Adrenal gland (tissue), 12 donors: ENCODE results near the gene LEFTY1. TPM values are rescaled to one million over a fixed set of nuclear protein-coding genes. Genes with fewer than 3 reads are reported as not detected.

Source experiments
- DNase-seq, 7 donors: peaks; one replicate each; pipeline ENCODE4 v3.0.0-alpha.2; 2019 to 2020
- H3K27ac ChIP-seq, 5 donors: fragments of 200-600 bp; sonication (generic) in 4 of 5; 1 replicate in 3 of 5; 2 replicates in 2 of 5; pipeline versions ENCODE4 v1.5.1 to v1.8.0; 2016 to 2020; ENCODE audit warnings: mild to moderate bottlenecking in 1 of 5
- H3K27me3 ChIP-seq: fragments of 200-600 bp; 2 replicates; pipeline ENCODE4 v1.8.0; 2021
- H3K36me3 ChIP-seq, 2 donors: fragments of 200-600 bp; replicated peaks in 1 of 2; 1 replicate in 1 of 2; 2 replicates in 1 of 2; pipeline versions ENCODE4 v1.5.1 to v1.8.0; 2018 to 2022
- H3K4me1 ChIP-seq, 2 donors: fragments of 200-600 bp; replicated peaks in 1 of 2; 1 replicate in 1 of 2; 2 replicates in 1 of 2; pipeline versions ENCODE4 v1.5.1 to v1.8.0; 2018 to 2021
- H3K4me3 ChIP-seq, 4 donors: fragments of 200-600 bp; sonication (generic) in 3 of 4; one replicate each; pipeline ENCODE4 v1.5.1; 2016 to 2018
- H3K9me3 ChIP-seq, 3 donors: fragments of 200-600 bp; sonication (generic) in 1 of 3; replicated peaks in 1 of 3; 1 replicate in 2 of 3; 2 replicates in 1 of 3; pipeline versions ENCODE4 v1.5.1 to v1.8.0; 2016 to 2021
- CTCF ChIP-seq, 6 experiments: fragments of 450-650 bp in 4 of 6; fragments of 200-600 bp in 2 of 6; sonication (generic) in 1 of 6; IDR thresholded peaks; 1 replicate in 5 of 6; 2 replicates in 1 of 6; pipeline versions ENCODE4 v1.5.1 to v1.8.0; 2016 to 2021; ENCODE audit warnings: antibody characterized with exemption in 6 of 6, mild to moderate bottlenecking in 2 of 6, moderate library complexity in 1 of 6
- POLR2A ChIP-seq, 2 donors: fragments of 450-650 bp; IDR thresholded peaks; one replicate each; pipeline ENCODE4 v1.6.1; 2017; ENCODE audit warnings: antibody characterized with exemption in 2 of 2, mild to moderate bottlenecking in 2 of 2, moderate library complexity in 1 of 2
- WGBS, 4 donors: extraction: QIAGEN DNeasy Blood & Tissue Kit in 2 of 4; methylation state at CpG; one replicate each; pipeline versions ENCODE4 v1.1.5 to v1.1.7; 2013 to 2017; 5-methylcytosine and 5-hydroxymethylcytosine counted together
- intact Hi-C, 2 donors: fragments of 100-400 bp; cut with DNase I; formaldehyde crosslinking; loops; one replicate each; pipeline versions ENCODE4 v1.14.1 to v1.15.0; 2022 to 2023
- polyA plus RNA-seq, 3 donors: library from polyadenylated mRNA; stranded (reverse); fragments of 200-250 nt in 2 of 3; fragments of 350-450 nt in 1 of 3; fragmentation: Illumina TruSeq in 1 of 3; extraction: RNeasy Lipid Tissue Mini Kit (QIAGEN cat#74804) in 1 of 3; gene quantifications; one replicate each; pipeline ENCODE4 v1.2.3, GENCODE V29; 2013 to 2014
- total RNA-seq, 9 donors: library from RNA; depleted of rRNA in 4 of 9; stranded (reverse); fragments of >200 nt in 4 of 9; fragments of 120-200 nt in 1 of 9; fragmentation: NEBNext Ultra II Directional in 1 of 9; extraction: Animal tissue kit (Norgen Biotek cat#: 25700) in 1 of 9; gene quantifications; one replicate each; pipeline versions ENCODE4 v1.1.0 to v1.2.4, GENCODE V29; 2013 to 2023
- donor health status: healthy with polysubstance abuse.
- donor health status: Bipolar disorder and iron deficiency.
- donor health status: DM: yes; HTN: yes; CAD: no.
- donor health status: DM: no; HTN: no; CAD: no.
- donor health status: DM: no; HTN: no; CAD: no.
- donor health status: DM: yes; HTN: yes; CAD: no.

LEFTY1 gene
- total and polyA plus RNA-seq, 12 donors = 0.15 to 1.5 (median 0.55) TPM; not detected in 5

GRCh38 chr1:225868631-225869330, 20.2 kb downstream of the LEFTY1 start:
- H3K27ac ChIP-seq = no peak overlapping the region
- H3K9me3 ChIP-seq = no peaks in the 10 kb centered on the region
- TF ChIP-seq CTCF (IDR thresholded peaks at IDR 0.05) (no peak), POLR2A (IDR thresholded peaks at IDR 0.05) (no peak)
- peaks cover 0 to 83% of the 10 kb centered on the region in 2 donors for H3K36me3 ChIP-seq
- no peak for DNase-seq
- H3K4me1 ChIP-seq = no peaks in the 10 kb centered on the region
- H3K4me3 ChIP-seq = no peak overlapping the region
- intact Hi-C loops = no loop called here
- H3K27me3 ChIP-seq = no peaks in the 10 kb centered on the region
- 88 to 94% (median 92%) methylated on average over 8 of the region's 8 CpGs for WGBS, 4 donors

- Histone ChIP-seq H3K4me3 (no peak overlapping the region), H3K27me3 (no peaks in the 10 kb centered on the region), H3K4me1 (no peaks in the 10 kb centered on the region), H3K9me3 (no peaks in the 10 kb centered on the region), H3K36me3 (peaks cover 0 to 80% of the 10 kb centered on the region in 2 donors), H3K27ac (no peak overlapping the region)
- TF ChIP-seq POLR2A (IDR thresholded peaks at IDR 0.05) (no peak), CTCF (IDR thresholded peaks at IDR 0.05) (no peak)
- WGBS, 4 donors = 53 to 75% (median 67%) methylated on average over 4 to 6 of the region's 6 CpGs
- no peak for DNase-seq
- intact Hi-C loops = no loop called here
Measured at GRCh38 chr1:225866981-225867380, 22.0 kb downstream of the LEFTY1 start.

- Histone ChIP-seq H3K4me3 (no peak overlapping the region), H3K9me3 (no peaks in the 10 kb centered on the region), H3K4me1 (no peaks in the 10 kb centered on the region), H3K36me3 (peaks cover 0 to 82% of the 10 kb centered on the region in 2 donors), H3K27ac (no peak overlapping the region), H3K27me3 (no peaks in the 10 kb centered on the region)
- DNase-seq = no peak
- 73 to 85% (median 80%) methylated on average over 8 of the region's 8 CpGs for WGBS, 4 donors
- TF ChIP-seq CTCF (IDR thresholded peaks at IDR 0.05) = no peak
- TF ChIP-seq POLR2A (IDR thresholded peaks at IDR 0.05) = no peak
- intact Hi-C loops = no loop called here
Measured at GRCh38 chr1:225866061-225866837, 22.7 kb downstream of the LEFTY1 start.

- 82 to 91% (median 86%) methylated on average over 7 to 13 of the region's 13 CpGs for WGBS, 4 donors
- H3K27ac ChIP-seq = no peak overlapping the region
- intact Hi-C loops = no loop called here
Measured at GRCh38 chr1:225865514-225865913, 23.4 kb downstream of the LEFTY1 start.

More at GRCh38 chr1:225865514-225865913, 23.4 kb downstream of the LEFTY1 start:
- no peak overlapping the region for H3K4me3 ChIP-seq
- no peaks in the 10 kb centered on the region for H3K9me3 ChIP-seq
- H3K4me1 ChIP-seq = no peaks in the 10 kb centered on the region
- no peaks in the 10 kb centered on the region for H3K27me3 ChIP-seq
- no peak for TF ChIP-seq POLR2A (IDR thresholded peaks at IDR 0.05)
- TF ChIP-seq CTCF (IDR thresholded peaks at IDR 0.05) = no peak
- DNase-seq = no peak
- H3K36me3 ChIP-seq = peaks cover 0 to 81% of the 10 kb centered on the region in 2 donors
